Adipocyte (in vitro differentiated cells): ENCODE results near the gene FBXO45.
"Not testable (repeated sequence)": the region's sequence is repeated elsewhere in the genome, so short reads cannot be mapped to it uniquely, and the experiment has no call there.

Source experiments
- DNase-seq: peaks from one replicate; pipeline ENCODE4 v3.0.0-alpha.2; 2015; ENCODE audit warnings: low read depth
- H3K27me3 ChIP-seq: replicated peaks from 2 replicates; pipeline ENCODE4 v1.7.0; 2013; ENCODE audit warnings: mild to moderate bottlenecking, low read length, moderate library complexity; ENCODE audit not compliant: control insufficient read depth, insufficient read depth
- H3K36me3 ChIP-seq: 2 replicates; pipeline ENCODE4 v1.7.0; 2013; ENCODE audit warnings: low read length, mild to moderate bottlenecking, moderate library complexity; ENCODE audit not compliant: control insufficient read depth, insufficient read depth, severe bottlenecking
- H3K4me1 ChIP-seq: 2 replicates; pipeline ENCODE4 v1.7.0; 2013; ENCODE audit warnings: mild to moderate bottlenecking, low read length, moderate library complexity; ENCODE audit not compliant: control insufficient read depth, insufficient read depth
- H3K4me3 ChIP-seq: 2 replicates; pipeline ENCODE4 v1.7.0; 2013; ENCODE audit warnings: mild to moderate bottlenecking, low read length, moderate library complexity
- H3K9ac ChIP-seq: 2 replicates; pipeline ENCODE4 v1.7.0; 2013; ENCODE audit warnings: mild to moderate bottlenecking, low read length, moderate library complexity
- H3K9me3 ChIP-seq: 2 replicates; pipeline ENCODE4 v1.7.0; 2013; ENCODE audit warnings: mild to moderate bottlenecking, low read length, moderate library complexity; ENCODE audit not compliant: control insufficient read depth

The FBXO45 gene

GRCh38 chr3:196537319-196537984 lies 31.0 kb upstream of the FBXO45 start:
- Histone ChIP-seq H3K27me3 (no peaks in the 10 kb centered on the region), H3K9ac (no peak overlapping the region), H3K4me3 (no peak overlapping the region), H3K9me3 (no peaks in the 10 kb centered on the region), H3K36me3 (no peaks in the 10 kb centered on the region), H3K4me1 (peaks cover 5% of the 10 kb centered on the region)
- DNase-seq, result peak; percentile 48

GRCh38 chr3:196541684-196542445 lies 26.6 kb upstream of the FBXO45 start:
- DNase-seq, result no peak
- Histone ChIP-seq H3K9ac (no peak overlapping the region), H3K27me3 (no peaks in the 10 kb centered on the region), H3K9me3 (no peaks in the 10 kb centered on the region), H3K36me3 (no peaks in the 10 kb centered on the region), H3K4me1 (peaks cover 5% of the 10 kb centered on the region), H3K4me3 (no peak overlapping the region)

- Histone ChIP-seq H3K27me3 (no peaks in the 10 kb centered on the region), H3K9ac (no peak overlapping the region), H3K4me1 (peaks cover 5% of the 10 kb centered on the region), H3K36me3 (no peaks in the 10 kb centered on the region), H3K9me3 (no peaks in the 10 kb centered on the region), H3K4me3 (no peak overlapping the region)
- no peak for DNase-seq
Measured at GRCh38 chr3:196544491-196544992, 23.9 kb upstream of the FBXO45 start.

- peaks cover 3% of the 10 kb centered on the region for H3K4me1 ChIP-seq
- no peaks in the 10 kb centered on the region for H3K36me3 ChIP-seq
- H3K9ac ChIP-seq, result no peak overlapping the region
- no peak overlapping the region for H3K4me3 ChIP-seq
- H3K9me3 ChIP-seq, result peaks cover 2% of the 10 kb centered on the region
- H3K27me3 ChIP-seq, result no peaks in the 10 kb centered on the region
- DNase-seq, result no peak
Measured at GRCh38 chr3:196546537-196546936, 21.9 kb upstream of the FBXO45 start.

- Histone ChIP-seq H3K4me3 (no peak overlapping the region), H3K9me3 (peaks cover 2% of the 10 kb centered on the region), H3K36me3 (no peaks in the 10 kb centered on the region), H3K9ac (no peak overlapping the region), H3K4me1 (no peaks in the 10 kb centered on the region), H3K27me3 (no peaks in the 10 kb centered on the region)
- DNase-seq, result no peak
Measured at GRCh38 chr3:196547067-196547466, 21.4 kb upstream of the FBXO45 start.

GRCh38 chr3:196549312-196549711 lies 19.1 kb upstream of the FBXO45 start:
- not testable (repeated sequence) for H3K4me3 ChIP-seq, H3K36me3 ChIP-seq, H3K27me3 ChIP-seq, H3K9ac ChIP-seq, H3K4me1 ChIP-seq, H3K9me3 ChIP-seq, DNase-seq

- not testable (repeated sequence) for H3K9ac ChIP-seq, H3K36me3 ChIP-seq, DNase-seq, H3K9me3 ChIP-seq, H3K4me1 ChIP-seq, H3K27me3 ChIP-seq, H3K4me3 ChIP-seq
Measured at GRCh38 chr3:196550172-196550571, 18.3 kb upstream of the FBXO45 start.

GRCh38 chr3:196552253-196552652 lies 16.2 kb upstream of the FBXO45 start:
- no peak overlapping the region for H3K4me3 ChIP-seq
- H3K9me3 ChIP-seq, result peaks cover 2% of the 10 kb centered on the region
- DNase-seq, result no peak
- H3K9ac ChIP-seq, result no peak overlapping the region
- H3K4me1 ChIP-seq, result no peaks in the 10 kb centered on the region
- peaks cover 5% of the 10 kb centered on the region for H3K36me3 ChIP-seq
- no peaks in the 10 kb centered on the region for H3K27me3 ChIP-seq

- DNase-seq, result no peak
- H3K27me3 ChIP-seq, result no peaks in the 10 kb centered on the region
Measured at GRCh38 chr3:196553551-196553950, 14.9 kb upstream of the FBXO45 start.

GRCh38 chr3:196554205-196554604 lies 14.3 kb upstream of the FBXO45 start:
- H3K4me3 ChIP-seq, result no peak overlapping the region
- no peak for DNase-seq
- no peaks in the 10 kb centered on the region for H3K27me3 ChIP-seq
- no peak overlapping the region for H3K9ac ChIP-seq
- peaks cover 5% of the 10 kb centered on the region for H3K36me3 ChIP-seq
- peaks cover 2% of the 10 kb centered on the region for H3K9me3 ChIP-seq
- no peaks in the 10 kb centered on the region for H3K4me1 ChIP-seq

More at GRCh38 chr3:196553551-196553950, 14.9 kb upstream of the FBXO45 start:
- H3K4me1 ChIP-seq, result no peaks in the 10 kb centered on the region
- peaks cover 2% of the 10 kb centered on the region for H3K9me3 ChIP-seq
- no peak overlapping the region for H3K9ac ChIP-seq
- H3K4me3 ChIP-seq, result no peak overlapping the region
- peaks cover 5% of the 10 kb centered on the region for H3K36me3 ChIP-seq

- H3K9me3 ChIP-seq, result no peaks in the 10 kb centered on the region
- H3K36me3 ChIP-seq, result peaks cover 6% of the 10 kb centered on the region
- no peak overlapping the region for H3K9ac ChIP-seq
- DNase-seq, result no peak
- no peak overlapping the region for H3K4me3 ChIP-seq
- H3K27me3 ChIP-seq, result no peaks in the 10 kb centered on the region
- no peaks in the 10 kb centered on the region for H3K4me1 ChIP-seq
Measured at GRCh38 chr3:196555295-196555694, 13.2 kb upstream of the FBXO45 start.
